Fibroblast of villous mesenchyme (primary cell): ENCODE results near the gene SLC35A4. TPM values are rescaled to one million over a fixed set of nuclear protein-coding genes. Genes with fewer than 3 reads are reported as not detected.

ENCODE experiments used
- DNase-seq: peaks from one replicate; pipeline ENCODE4 v3.0.0-alpha.2; 2010; ENCODE audit warnings: low read depth
- H3K4me3 ChIP-seq: 2 replicates; pipeline ENCODE4 v1.5.1; 2011; ENCODE audit warnings: low read depth, mild to moderate bottlenecking, low read length
- CTCF ChIP-seq: IDR thresholded peaks from 2 replicates; pipeline ENCODE4 v1.5.1; 2012; ENCODE audit warnings: low read depth, mild to moderate bottlenecking, low read length; ENCODE audit not compliant: insufficient read depth
- total RNA-seq: library from RNA; depleted of rRNA; stranded (reverse); fragments of >200 nt; gene quantifications from 2 replicates; pipeline ENCODE4 v1.2.3, GENCODE V29; 2012

Gene SLC35A4
- total RNA-seq, 1 donor, result 13.8 TPM

GRCh38 chr5:140569197-140569596, 4.6 kb downstream of the SLC35A4 start:
- H3K4me3 ChIP-seq, result no peak overlapping the region
- no peak for TF ChIP-seq CTCF
- no peak for DNase-seq

- no peak for DNase-seq
- H3K4me3 ChIP-seq, result no peak overlapping the region
- TF ChIP-seq CTCF, result no peak
Observed at GRCh38 chr5:140570058-140570457, 5.4 kb downstream of the SLC35A4 start.

GRCh38 chr5:140570488-140570887, 5.9 kb downstream of the SLC35A4 start:
- H3K4me3 ChIP-seq, result no peak overlapping the region
- no peak for DNase-seq
- no peak for TF ChIP-seq CTCF

- no peak for DNase-seq
- H3K4me3 ChIP-seq, result no peak overlapping the region
- TF ChIP-seq CTCF, result no peak
Observed at GRCh38 chr5:140571105-140571504, 6.5 kb downstream of the SLC35A4 start.

GRCh38 chr5:140573683-140574082, 9.1 kb downstream of the SLC35A4 start:
- TF ChIP-seq CTCF, result no peak
- H3K4me3 ChIP-seq, result no peak overlapping the region
- no peak for DNase-seq

GRCh38 chr5:140574165-140574564, 9.5 kb downstream of the SLC35A4 start:
- no peak for TF ChIP-seq CTCF
- DNase-seq, result peak; percentile 73
- H3K4me3 ChIP-seq, result no peak overlapping the region

GRCh38 chr5:140575309-140575708, 10.7 kb downstream of the SLC35A4 start:
- peak; percentile 60 for DNase-seq
- H3K4me3 ChIP-seq, result no peak overlapping the region
- peak; percentile 60 for TF ChIP-seq CTCF
